HG03066 (cell line): ENCODE data around the gene HIVEP2.

Experiments
- ATAC-seq: cut with Tn5 transposase; IDR thresholded peaks from one replicate; pipeline ENCODE4 v1.9.1; 2021; ENCODE audit warnings: low read depth; ENCODE audit not compliant: unreplicated experiment

Gene HIVEP2

DNA sequence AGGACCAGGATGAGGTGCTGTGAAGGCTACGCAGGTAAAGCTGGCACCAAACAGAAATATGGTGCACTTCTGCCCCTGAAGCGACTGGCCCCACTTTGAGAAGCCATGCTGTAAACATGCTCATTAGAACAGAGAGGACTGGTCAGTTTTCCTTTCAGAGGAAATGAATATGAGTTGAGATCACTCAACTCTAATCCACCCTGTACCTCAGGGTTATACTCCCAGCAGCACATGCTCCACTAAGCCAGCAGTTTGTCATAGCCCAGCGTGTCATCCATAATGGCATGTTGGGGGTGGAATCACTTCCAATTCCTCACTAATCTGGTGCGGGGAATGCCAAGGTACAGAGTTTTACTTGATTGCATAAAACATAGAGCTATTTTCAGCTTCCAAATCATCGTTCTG lies 98.1 kb downstream of the HIVEP2 start:
- no peak for ATAC-seq

DNA sequence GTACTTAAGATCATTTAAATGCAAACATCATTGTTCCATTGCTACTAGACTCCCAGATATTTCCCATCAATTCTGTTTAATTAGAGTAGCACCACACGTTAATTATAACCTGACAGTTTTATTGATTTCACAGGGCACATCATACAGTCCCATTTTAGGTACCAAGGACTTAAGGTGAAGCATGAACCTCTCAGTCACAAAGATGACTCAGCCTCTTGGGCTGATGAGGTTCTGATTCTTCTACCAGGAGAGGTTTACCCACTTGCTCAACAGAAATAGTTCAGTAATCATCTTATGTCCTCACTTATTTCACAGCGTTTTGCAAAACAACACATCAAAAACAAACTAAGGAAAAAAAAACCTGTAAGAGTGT lies 98.5 kb downstream of the HIVEP2 start:
- ATAC-seq = no peak

DNA sequence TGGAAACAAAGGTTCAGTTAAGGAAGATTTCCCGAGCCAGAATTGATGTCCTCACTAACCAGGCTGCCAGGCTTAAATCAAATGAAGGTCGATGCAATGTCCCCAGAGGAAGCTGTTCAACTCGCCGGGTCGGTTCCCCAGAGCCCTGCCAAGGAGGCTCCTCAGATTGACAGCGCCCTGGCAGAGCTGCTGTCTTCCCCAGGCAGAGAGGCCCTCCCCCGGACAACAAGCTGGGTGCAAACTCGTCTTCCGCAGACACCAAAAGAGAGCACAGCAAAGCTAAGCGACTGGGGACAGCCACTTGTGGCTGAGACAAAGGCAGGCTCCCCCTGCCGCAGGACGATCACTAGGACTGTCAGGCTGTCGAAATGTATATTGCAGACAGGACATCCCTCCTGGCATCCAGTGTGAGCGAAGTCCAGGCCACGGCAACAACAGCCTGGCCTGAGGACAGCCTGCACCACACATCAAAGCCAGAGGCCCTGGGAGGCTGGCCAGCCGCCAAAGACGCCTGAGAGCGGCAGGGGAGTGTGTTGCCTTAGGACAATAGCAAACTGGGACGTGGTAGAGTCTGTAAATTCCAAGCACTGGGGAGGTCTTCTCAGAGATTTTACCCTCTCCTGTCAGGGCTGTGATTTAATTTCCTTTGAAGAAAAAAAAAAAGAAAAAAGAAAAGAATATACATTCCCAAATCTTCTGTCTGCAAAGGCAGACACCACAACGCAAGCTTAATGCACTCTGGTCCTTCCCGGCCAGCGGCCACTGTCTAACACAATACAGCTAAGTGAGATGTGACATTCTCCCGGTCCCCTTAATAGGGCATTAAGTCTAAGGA lies 99.1 kb downstream of the HIVEP2 start:
- no peak for ATAC-seq

DNA sequence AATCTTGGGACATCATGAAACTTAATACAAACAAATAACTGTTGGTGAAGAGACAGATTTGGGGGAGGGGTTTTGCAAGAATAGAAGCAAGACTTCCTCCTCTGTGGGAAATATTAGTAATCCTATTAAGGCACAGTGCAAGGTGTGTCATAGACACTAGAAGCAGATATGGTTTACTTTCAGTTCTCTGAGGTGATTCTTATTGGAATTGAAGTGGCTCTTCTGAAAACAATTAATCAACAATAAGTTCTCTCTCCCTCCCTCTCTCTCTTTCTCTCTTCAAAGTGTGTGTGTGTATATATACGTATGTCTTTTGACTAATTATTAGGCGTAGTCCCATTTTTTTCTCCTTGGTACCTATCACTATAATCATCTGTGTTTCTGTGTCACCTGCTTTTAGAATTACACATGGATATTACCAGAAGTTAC lies 99.8 kb downstream of the HIVEP2 start:
- ATAC-seq = peak; percentile 53

DNA sequence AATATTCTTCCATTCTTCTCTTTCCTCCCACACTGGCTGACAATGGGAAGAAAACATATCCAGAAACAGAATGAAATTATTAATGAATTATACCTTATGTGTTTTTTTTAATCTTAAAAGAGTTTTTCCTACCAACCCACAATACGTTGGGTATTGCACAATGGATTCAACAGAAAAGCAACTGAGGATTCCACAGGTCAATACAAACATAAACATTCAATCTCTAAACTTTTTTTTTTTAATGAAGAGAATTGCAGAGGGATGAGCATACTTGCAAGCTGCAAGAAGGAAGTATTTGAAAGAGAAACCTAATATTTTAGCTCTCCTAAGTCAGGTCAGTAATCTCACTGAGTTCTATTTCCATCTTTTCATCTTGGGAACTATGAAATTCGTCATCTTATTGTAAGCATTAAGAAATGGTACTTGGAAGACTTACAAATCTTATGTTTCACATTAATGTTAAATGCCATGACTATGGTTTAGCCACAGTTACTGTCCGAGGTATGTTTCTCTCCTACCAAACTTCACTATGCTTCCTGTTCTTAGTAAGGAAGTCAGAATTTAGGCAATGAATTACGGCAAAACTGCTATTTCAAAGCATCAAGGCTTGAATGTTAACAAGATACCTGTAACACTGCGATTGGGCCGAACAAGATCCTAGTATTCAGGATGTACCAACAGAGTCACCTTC lies 100.8 kb downstream of the HIVEP2 start:
- no peak for ATAC-seq

DNA sequence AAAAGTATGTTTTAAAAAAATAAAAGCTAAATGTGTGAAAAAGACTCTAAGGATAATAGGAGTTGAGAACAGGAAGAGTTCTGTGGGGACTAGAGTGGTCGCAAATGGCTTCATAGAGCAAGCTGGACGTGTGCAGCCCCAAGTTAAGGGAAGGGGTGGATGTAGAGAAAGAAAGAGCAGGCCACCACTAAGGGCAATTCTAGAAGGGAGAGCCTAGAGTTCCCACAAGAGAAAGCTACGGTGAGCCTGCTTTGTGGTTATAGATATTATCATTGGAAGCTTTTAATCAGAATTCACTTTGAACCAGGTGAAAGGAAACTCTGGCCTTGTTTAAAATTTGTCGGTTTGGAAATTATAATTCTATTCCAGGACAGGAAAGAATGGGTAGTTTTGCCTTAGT lies 101.6 kb downstream of the HIVEP2 start:
- ATAC-seq = no peak

DNA sequence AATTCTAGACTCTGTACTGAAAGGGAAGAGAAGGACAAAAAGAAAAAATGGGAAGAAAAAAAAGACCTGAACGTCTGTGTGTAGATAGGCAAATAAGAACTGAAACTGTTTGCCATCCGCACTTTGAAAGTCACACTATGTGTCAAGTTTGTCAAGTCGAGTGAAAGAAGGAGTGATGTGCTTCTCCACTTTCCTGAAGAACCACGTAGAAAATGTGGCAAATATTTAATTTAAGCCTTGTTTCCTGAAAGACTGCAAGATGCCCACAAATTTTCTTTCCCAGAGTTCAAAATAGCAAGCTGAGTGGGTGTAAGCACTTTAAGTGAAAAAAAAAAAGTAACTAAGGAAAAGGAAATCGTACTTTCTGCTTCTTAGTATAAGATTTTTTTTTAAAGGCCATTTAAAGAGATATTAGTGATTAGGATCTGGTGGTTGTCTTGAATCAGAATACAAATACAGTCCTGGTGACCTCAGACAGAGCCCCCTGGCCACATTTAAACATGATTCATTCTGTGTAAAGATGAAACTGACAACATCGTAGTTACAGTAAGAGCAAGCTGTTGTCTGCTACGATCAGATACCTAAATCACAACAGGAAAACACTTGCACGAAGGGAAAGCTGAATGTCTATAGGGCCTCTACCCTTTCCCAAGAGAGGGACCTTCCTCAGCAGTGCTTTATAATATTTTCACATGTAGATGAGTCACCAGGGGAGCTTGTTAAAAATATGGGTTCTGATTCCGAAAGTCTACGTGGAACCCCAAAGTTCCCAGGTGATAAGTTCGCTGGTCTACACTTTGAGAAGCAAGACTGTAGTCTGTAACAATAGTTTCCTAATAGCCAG lies 102.3 kb downstream of the HIVEP2 start:
- ATAC-seq = peak; percentile 48

DNA sequence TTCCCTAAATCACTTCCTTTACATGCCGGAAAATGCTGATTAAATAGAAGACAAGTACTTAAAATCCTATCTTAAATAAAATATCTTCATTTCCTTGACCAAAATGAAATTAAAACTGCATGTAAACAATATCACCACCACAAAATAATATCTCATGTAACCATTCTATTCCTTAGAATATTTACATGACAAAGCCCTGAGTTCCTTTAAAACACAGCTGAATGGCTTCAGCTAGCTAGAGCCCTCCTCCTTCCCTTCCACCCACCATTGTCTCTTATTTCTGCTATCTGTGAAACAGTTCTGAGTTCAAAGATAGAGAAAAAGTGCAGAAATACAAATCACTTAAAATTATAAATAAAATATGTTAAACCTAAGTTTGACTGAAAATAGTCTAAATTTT lies 103.1 kb downstream of the HIVEP2 start:
- ATAC-seq = no peak

DNA sequence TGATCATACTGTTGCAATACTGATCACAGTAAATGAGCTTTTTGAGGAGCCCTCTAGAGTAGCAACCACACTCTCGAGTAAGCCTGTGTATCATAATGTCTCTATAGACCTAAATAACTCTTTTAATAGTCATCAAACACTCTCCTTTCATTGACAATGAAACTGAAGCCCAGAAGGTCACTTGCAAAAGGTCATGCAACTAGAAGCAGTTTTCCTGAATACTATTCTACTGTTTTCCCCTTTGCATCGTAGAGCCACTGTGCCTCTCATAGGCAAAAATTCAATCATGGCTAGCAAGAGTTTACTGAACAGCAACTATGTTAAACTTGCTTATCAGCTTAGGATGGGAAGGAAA lies 105.3 kb downstream of the HIVEP2 start:
- ATAC-seq = no peak

DNA sequence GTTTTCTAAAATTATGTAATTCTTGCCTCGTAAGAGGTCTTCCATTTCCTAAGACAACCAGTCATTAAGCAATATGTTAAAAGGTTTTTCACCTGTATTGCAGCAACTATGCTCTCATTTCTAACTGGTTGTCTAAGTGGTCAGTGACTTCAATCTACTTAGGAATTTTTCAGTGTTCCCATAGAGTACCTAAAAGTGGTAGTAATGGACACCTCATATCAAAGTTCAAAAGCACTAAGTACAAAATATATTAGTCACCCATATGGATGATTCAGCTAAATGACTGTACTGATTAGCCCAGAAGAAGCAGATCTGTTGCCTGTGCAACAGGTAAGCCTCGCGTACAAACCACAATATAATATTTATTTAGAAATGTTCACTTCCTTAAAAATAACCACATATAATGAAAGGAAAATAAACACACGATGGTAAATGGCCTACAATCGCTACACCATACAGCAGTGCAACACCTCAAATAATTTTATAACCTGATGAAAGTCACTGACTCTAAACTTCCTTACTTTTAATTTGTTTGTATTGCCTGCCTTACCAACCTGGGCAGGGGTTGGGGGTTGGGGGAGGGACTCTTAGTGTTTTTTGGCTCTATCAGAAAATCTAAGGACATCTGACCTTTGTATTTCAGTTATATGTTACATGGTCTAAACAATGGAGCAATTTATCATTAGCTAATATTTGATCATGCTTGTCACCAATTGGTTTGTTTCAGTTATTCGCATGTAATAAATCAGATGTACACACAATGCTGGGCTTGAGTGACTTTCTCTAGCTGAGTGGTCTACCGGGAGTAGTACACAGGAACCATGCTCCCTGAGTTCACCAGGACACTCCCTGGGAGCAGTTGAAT lies 105.9 kb downstream of the HIVEP2 start:
- no peak for ATAC-seq

DNA sequence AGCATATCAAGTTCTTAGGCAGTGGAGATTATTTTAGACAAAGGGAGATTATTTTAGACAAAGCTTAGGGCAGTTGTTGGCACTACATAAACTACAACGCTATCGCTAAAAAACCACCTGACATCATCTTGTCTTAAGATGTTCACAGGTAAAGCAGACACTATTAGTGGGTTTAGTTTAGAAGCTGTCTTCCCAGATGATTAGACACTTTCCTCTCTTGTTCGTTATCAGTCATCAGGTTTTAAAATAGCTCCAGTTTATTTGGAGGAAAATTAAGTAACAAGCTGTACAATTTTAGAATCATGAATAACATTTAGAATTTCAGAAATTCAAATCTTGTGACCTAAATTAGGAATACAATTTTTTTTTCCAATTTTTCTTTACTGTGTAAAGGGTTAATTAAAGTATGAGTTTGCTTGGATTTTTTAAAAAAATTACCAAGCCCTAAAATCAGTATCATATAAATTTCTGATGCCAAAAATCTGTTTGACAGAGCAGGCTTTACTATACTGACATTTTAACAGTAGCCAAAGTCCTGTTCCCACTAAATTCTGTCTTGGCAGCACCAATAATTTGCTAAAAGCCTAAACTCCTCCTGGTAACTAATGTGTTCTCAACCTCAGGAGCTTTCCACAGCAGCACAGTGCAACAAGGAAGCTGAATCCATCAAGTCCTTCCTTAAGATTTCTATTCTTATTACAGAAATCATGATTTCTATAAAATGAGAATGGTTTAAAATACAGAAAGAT lies 109.0 kb downstream of the HIVEP2 start:
- no peak for ATAC-seq

DNA sequence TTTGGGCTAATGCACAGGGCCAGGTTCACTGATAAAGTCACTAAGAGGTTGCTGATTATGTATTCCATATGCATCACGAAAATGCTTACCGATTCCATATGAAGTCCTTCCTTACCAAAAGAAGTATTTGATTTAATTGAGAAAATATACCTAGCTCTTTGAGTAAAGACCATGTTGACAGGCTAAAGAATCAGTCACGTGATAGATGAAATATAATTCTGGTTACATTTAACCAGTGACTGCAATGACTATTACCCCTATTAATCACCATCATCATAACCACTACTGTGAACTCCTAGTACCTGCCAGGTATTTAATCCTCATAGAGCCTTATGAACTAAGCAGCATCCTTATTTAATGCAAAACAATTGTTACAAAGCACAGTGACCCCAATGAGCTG lies 110.1 kb downstream of the HIVEP2 start:
- no peak for ATAC-seq

DNA sequence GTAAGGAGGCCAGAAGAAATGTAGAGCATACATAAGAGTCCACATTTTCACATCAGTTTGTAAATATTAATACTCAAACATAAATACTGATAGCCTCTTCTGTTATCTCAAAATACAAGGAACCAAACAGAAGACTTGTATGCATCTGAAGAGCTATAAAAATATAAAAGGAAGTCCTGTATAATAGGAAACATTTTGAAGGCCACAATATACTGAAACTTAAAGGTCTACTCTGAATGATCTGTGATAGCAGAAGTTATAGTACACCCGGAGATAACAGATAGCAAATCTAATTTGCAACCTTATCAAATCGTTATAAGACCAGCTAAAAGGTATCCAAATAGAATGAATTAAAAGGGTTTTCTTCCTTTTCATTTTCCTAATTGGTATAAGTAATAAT lies 111.2 kb downstream of the HIVEP2 start:
- no peak for ATAC-seq

DNA sequence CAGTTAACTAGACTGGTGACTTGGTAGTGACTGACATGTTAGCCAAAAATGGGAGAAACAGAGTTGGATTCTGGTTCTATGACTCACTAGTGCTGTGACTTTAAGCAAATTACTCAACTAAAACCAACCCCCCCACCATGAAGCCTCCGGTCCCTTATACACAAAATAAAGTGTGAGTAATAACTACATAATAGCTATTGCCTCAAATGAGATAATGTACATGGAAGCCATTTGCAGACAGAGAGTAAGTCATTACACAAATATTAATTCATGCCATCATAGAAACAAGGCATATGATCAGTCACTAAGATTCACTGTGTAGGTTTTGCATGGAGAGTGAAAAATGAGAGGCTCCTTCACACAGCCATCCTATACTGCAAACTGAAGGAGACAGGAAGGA lies 111.9 kb downstream of the HIVEP2 start:
- no peak for ATAC-seq

DNA sequence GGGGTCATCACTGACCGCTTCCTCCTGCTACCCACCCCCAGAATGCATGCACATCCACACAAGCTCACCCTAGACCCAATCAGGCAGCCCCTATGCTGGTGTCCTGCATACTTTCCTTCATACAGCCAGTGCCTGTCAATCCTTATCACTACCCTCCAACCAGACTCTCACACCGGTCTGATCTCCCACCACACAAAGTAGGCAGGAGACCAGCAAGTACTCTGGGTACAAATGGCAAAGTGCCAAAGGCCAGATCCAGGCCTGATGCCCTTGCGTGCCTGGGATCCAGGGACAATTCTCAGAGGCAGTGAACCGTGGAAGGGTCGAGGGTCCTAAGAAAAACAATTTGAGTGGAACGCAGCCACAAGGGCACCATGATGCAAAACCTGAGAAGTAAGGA lies 114.2 kb downstream of the HIVEP2 start:
- ATAC-seq = no peak

DNA sequence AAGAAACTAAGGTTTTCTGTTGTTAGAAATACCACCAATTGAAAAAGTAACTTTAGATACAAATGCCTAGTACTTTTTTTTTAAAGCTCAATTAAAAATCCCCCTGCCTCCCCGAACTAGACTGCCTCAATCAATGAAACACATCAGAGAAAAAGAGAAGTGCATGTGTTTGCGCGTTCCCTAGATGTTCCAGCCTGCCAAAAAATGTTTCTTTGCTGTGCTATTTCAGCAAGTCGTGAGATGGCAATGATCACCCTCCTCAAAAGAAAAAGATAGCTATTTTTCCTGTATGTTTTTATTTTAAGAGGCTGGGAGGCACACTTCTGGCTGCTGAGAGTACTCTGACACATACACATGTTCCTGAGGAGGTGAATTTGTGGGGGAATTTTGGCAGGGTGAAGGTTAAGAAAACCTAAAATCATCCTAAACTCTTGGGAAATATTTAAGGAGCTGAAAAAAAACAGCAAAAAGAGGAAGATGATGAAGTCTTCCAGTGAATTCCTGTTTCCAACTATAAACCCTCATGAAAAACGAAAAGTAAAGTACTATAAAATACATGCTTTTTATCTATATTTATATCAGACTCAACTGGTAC lies 114.8 kb downstream of the HIVEP2 start:
- ATAC-seq = no peak

DNA sequence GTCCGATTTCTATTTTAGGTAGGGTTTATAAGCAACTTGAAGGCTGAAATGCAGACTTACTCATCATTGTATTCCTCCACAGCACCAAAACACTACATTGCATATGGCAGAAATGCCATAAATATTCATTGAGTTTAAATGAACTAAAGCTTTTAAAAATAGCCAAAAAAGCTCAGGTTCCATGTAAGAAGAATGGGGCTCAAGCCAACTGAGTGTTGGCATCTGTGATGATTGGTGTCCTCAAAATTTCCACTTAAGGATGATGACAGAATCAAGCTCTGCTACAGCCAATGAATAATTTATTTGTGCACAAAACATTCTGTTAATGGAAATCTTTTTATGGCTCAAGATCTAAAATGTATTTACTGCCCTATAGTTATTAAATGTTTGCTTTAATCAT lies 115.4 kb downstream of the HIVEP2 start:
- no peak for ATAC-seq

DNA sequence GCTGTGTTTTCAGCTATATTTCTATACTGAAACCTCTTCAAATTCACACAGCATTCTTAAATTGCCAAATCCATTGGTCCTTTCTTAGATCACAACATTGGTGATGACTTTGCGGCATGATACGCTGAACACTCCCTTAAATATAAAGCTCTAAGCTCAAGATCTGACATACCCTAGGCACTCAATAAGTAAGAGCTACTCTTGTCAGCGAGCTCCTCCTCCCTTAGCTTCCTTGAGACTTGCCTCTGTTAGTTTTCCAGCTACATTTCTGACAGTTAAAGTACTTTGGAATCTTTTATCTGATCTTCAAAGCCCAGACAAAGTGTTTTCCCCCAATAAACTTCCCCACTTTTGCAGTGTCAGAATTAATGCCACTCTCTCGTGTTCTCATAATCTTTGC lies 117.0 kb downstream of the HIVEP2 start:
- no peak for ATAC-seq

DNA sequence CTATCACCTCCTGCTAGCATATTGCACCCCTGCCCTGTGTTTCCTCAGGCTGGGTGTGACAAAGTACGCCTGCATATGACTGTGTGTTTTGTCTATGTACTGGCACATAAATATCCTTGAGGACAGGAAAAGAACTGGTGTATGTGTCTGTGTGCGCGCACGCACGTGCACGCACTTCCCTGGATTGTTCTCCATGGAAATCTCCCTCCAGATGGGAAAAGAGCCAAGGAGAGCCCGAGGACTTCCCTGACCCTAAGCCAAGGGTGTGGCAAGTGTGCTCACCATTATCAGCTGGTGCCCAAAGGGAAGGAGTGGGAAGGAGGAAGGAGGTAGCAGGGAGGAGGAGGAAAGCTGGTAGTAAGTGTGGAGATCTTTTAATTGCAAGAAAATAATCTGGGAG lies 117.6 kb downstream of the HIVEP2 start:
- ATAC-seq = no peak
